GM12872 (cell line): ENCODE measurements around the gene SLC7A6.

ENCODE experiments used
- TF ChIP-seq, protein P1 (sequence below): IDR thresholded peaks from 3 replicates; pipeline ENCODE4 v1.5.1; 2011; ENCODE audit warnings: low read depth, mild to moderate bottlenecking, low read length, moderate library complexity; ENCODE audit not compliant: insufficient read depth

Gene SLC7A6

DNA sequence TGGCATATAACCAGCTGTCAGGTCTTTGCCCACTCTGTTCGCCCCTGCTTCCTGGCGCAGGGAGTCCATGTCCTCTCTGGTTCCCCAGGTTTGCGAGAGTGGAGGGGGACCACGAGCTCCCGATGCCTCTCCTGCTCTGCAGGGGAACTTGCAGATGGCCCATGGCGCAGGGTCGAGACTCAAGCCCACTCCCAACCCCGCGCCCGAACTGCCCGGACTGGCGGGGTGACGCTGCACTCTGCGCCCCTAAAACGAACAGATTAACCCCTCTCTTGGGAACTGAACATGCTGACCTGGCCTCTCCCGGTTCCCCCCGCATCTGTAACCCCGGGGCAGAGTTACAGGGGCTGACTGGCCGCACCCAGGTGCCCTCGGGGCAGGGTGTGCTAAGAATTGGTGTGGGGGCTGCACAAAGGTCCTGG lies 19.8 kb upstream of the SLC7A6 start:
- TF ChIP-seq, protein P1, sequence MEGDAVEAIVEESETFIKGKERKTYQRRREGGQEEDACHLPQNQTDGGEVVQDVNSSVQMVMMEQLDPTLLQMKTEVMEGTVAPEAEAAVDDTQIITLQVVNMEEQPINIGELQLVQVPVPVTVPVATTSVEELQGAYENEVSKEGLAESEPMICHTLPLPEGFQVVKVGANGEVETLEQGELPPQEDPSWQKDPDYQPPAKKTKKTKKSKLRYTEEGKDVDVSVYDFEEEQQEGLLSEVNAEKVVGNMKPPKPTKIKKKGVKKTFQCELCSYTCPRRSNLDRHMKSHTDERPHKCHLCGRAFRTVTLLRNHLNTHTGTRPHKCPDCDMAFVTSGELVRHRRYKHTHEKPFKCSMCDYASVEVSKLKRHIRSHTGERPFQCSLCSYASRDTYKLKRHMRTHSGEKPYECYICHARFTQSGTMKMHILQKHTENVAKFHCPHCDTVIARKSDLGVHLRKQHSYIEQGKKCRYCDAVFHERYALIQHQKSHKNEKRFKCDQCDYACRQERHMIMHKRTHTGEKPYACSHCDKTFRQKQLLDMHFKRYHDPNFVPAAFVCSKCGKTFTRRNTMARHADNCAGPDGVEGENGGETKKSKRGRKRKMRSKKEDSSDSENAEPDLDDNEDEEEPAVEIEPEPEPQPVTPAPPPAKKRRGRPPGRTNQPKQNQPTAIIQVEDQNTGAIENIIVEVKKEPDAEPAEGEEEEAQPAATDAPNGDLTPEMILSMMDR = no peak

- TF ChIP-seq, protein P1 = no peak
Measured at GRCh38 chr16:68244903-68245853, 19.1 kb upstream of the SLC7A6 start, which contains the start of gene PLA2G15. TSS of gene PLA2G15 (plus strand) at chr16:68245373. CDS start at chr16:68245427, 54 bp downstream.

DNA sequence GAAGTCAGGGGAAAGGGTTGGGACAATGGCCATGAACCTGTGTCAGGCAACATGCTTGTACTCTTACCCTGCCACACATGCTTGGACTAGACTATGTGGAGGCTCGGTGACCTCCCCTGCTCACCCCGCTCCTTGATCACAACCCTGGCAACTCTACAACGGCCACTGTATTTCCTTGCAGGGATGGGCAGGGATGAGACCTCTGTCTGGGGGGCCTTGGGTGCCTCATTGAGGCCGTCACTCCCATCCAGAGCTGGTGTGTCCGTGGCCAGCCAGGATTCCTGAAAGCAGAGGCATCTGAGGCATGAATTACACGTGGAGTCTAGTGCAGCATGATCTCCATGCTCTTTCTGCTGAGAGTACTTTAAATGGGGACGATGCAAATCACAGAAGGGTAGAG lies 18.2 kb upstream of the SLC7A6 start:
- TF ChIP-seq, protein P1 = no peak

- TF ChIP-seq, protein P1 = no peak
Measured at GRCh38 chr16:68246666-68247065, 17.7 kb upstream of the SLC7A6 start.

- TF ChIP-seq, protein P1 = no peak
Measured at GRCh38 chr16:68247400-68247799, 16.9 kb upstream of the SLC7A6 start.

DNA sequence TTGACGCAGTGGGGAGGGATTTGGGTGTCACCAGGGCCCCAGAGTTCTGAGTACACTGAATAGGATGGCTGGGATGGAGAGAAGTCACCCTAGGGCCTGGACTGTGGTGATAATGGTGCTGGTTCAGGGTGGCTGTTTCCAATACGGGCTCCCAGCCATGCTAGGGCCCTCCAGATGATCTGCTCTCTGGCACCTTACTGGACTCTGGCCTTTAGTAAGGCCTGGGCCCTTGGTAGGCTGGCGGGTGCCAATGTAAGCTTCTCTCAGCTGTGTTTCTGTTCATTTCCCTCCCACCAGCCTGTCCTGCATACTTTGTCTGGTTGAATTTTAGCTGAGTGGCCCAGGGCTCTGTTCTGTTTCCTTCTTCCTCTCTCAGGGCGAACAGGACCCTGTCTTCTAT lies 16.4 kb upstream of the SLC7A6 start:
- TF ChIP-seq, protein P1 = no peak

DNA sequence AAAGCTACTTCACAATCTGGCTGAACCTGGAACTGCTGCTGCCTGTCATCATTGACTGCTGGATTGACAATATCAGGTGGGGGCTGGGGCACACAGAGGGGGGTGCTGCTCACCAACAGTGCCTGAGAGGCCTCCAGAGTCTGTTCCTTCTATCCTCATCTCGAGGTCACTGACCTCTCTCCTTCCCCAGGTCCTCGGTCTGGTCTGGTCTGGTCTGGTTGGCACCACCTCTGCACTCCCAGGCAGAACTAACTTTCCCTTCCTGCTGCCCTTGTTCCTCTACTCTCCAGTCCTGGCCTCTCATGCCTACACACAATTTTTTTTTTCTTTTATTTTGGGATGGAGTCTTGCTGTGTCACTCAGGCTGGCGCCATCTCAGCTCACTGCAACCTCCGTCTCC lies 15.0 kb upstream of the SLC7A6 start:
- TF ChIP-seq, protein P1 = no peak
